Measurements from ENCODE around the gene RGS10.

The RGS10 gene

GRCh38 chr10:119456435-119456810 is 86.1 kb downstream of the RGS10 start:
- no peak for DNase-seq (ENCODE audit: low read depth in 2 of 2)
- TF ChIP-seq, protein P1, sequence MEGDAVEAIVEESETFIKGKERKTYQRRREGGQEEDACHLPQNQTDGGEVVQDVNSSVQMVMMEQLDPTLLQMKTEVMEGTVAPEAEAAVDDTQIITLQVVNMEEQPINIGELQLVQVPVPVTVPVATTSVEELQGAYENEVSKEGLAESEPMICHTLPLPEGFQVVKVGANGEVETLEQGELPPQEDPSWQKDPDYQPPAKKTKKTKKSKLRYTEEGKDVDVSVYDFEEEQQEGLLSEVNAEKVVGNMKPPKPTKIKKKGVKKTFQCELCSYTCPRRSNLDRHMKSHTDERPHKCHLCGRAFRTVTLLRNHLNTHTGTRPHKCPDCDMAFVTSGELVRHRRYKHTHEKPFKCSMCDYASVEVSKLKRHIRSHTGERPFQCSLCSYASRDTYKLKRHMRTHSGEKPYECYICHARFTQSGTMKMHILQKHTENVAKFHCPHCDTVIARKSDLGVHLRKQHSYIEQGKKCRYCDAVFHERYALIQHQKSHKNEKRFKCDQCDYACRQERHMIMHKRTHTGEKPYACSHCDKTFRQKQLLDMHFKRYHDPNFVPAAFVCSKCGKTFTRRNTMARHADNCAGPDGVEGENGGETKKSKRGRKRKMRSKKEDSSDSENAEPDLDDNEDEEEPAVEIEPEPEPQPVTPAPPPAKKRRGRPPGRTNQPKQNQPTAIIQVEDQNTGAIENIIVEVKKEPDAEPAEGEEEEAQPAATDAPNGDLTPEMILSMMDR (IDR thresholded peaks at IDR 0.05; ENCODE audit: low read depth, low read length), result no peak
- no peak overlapping the region for H3K4me3 ChIP-seq (replicated peaks in 1 of 2; ENCODE audit: low read depth in 2 of 2, low read length in 2 of 2)

DNA sequence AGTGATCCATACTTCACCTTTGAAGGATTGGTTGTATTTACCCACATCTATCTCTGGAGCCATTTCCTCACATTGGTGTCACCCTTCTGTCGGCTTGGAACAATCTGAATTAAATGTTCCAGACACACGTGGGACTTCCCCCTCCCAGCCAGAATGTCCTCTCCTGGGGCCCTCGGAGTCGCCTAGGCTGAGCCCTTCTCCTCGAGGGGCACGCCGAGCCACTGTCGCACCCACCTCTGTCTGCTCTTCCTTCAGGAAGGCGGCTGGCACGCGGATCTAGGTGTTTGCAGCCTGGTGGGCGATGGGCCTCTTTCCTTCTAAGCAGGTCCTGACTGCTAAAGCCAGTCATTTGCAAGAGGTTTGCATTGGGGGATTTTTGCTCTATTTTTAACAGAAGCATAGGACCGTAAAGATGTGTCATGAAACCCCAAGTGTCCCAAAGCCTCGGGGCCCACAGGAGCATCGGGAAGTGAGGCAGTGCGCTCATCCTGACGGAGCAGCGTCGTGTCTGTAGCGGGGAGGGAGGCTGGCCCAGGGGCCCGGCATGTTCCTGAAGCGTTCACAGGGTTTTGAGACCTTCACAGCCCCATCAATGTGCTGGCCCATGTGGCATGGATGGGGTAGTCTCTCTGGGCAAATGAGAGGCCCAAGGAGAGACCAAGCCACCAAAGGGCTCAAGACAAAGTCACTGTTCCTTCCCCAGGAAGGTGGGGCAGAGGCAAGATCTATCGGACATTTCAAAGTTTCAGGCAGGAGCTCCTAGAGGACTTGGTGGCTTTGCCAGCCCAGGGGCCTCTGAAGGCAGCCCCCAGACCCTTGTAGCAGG is 86.7 kb downstream of the RGS10 start:
- H3K4me3 ChIP-seq (replicated peaks in 1 of 2; ENCODE audit: low read depth in 2 of 2, low read length in 2 of 2), result no peak overlapping the region
- DNase-seq (ENCODE audit: low read depth in 2 of 2), result no peak
- TF ChIP-seq, protein P1 (IDR thresholded peaks at IDR 0.05; ENCODE audit: low read depth, low read length), result no peak

DNA sequence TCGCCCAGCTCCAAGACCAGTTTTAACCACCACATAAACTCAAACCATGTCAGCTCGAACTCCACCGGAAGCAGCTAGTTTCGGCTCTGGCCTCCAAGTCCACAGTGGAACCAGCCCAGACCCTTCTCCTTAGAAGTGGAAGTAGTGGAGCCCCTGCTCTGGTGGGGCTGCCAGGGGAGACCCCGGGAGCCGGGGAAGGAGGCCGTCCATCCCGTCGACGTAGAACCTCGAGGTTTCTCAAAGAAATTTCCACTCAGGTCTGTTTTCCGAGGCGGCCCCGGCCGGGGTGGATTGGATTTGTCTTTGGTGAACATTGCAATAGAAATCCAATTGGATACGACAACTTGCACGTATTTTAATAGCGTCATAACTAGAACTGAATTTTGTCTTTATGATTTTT is 87.5 kb downstream of the RGS10 start:
- H3K4me3 ChIP-seq (replicated peaks in 1 of 2; ENCODE audit: low read depth in 2 of 2, low read length in 2 of 2), result no peak overlapping the region
- TF ChIP-seq, protein P1 (IDR thresholded peaks at IDR 0.05; ENCODE audit: low read depth, low read length), result no peak

GRCh38 chr10:119454316-119454715 is 88.2 kb downstream of the RGS10 start:
- H3K4me3 ChIP-seq (replicated peaks in 1 of 2; ENCODE audit: low read depth in 2 of 2, low read length in 2 of 2), result no peak overlapping the region
- no peak for DNase-seq (ENCODE audit: low read depth in 2 of 2)
- TF ChIP-seq, protein P1 (IDR thresholded peaks at IDR 0.05; ENCODE audit: low read depth, low read length), result no peak

More for the DNA sequence above, 87.5 kb downstream of the RGS10 start:
- no peak for DNase-seq (ENCODE audit: low read depth in 2 of 2)

DNA sequence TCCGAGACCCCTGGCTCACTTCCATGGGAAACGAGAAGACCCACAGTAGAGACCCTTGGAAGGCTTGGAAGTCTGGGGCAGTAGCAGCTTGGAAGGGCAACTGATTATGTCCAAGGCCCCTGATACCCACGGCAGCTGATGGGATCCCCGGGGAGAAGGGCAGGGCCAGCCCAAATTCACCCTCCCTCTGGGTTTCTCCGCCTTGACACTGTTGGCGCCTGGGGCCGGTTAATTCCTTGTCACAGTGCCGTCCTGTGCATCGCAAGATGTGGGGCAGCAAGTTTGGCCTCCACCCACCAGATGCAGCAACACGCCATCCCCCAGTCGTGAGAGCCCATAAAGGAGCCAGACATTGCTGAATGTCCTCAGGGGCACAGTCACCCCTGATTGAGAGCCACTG is 89.2 kb downstream of the RGS10 start:
- TF ChIP-seq, protein P1 (IDR thresholded peaks at IDR 0.05; ENCODE audit: low read depth, low read length), result no peak
- H3K4me3 ChIP-seq (replicated peaks in 1 of 2; ENCODE audit: low read depth in 2 of 2, low read length in 2 of 2), result no peak overlapping the region
- DNase-seq (ENCODE audit: low read depth in 2 of 2), result no peak

DNA sequence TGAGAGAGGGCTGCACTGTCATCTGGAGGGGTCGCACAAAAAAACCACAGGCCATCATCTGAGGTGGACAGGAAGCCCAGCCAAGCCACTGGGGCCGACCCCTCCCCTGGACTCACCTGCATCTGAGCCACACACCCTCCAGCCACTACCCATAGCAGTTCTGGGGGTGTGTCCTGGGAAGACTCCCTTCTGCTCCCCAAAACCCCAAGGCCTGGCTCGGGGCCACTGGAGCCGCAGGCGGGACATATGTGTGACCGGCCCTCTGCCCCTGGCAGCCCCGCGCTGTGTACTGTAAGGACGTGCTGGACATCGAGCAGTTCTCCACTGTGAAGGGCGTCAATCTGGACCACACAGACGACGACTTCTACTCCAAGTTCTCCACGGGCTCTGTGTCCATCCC is 90.1 kb downstream of the RGS10 start:
- no peak overlapping the region for H3K4me3 ChIP-seq (replicated peaks in 1 of 2; ENCODE audit: low read depth in 2 of 2, low read length in 2 of 2)
- TF ChIP-seq, protein P1 (IDR thresholded peaks at IDR 0.05; ENCODE audit: low read depth, low read length), result no peak
- DNase-seq (ENCODE audit: low read depth in 2 of 2), result no peak
